NAMALWA (cell line): ENCODE results near the gene DEPDC1B.
"Not testable (repeated sequence)": the region's sequence is repeated elsewhere in the genome, so short reads cannot be mapped to it uniquely, and the experiment has no call there.

ENCODE experiments used
- DNase-seq: peaks from one replicate; pipeline ENCODE4 v3.0.0-alpha.2; 2015; ENCODE audit warnings: low spot score

The DEPDC1B gene

GRCh38 chr5:60699288-60699608 is 718 bp downstream of the DEPDC1B start:
- DNase-seq: no peak

GRCh38 chr5:60698336-60698735 is 1.6 kb downstream of the DEPDC1B start:
- DNase-seq: no peak

- DNase-seq: no peak
These were observed 9.6 kb downstream of the DEPDC1B start for GRCh38 chr5:60690326-60690725.

- no peak for DNase-seq
These were observed 11.0 kb downstream of the DEPDC1B start for GRCh38 chr5:60688980-60689379.

- peak; percentile 41 for DNase-seq
These were observed 11.8 kb downstream of the DEPDC1B start for GRCh38 chr5:60687927-60688720.

- no peak for DNase-seq
These were observed 13.8 kb downstream of the DEPDC1B start for GRCh38 chr5:60686157-60686556.

- DNase-seq: no peak
These were observed 14.3 kb downstream of the DEPDC1B start for GRCh38 chr5:60685700-60686099.

- no peak for DNase-seq
These were observed 14.9 kb downstream of the DEPDC1B start for GRCh38 chr5:60685028-60685427.

GRCh38 chr5:60682007-60682406 is 18.0 kb downstream of the DEPDC1B start:
- DNase-seq: not testable (repeated sequence)

GRCh38 chr5:60679816-60680215 is 20.1 kb downstream of the DEPDC1B start:
- DNase-seq: no peak

GRCh38 chr5:60677850-60678664 is 21.9 kb downstream of the DEPDC1B start:
- DNase-seq: peak; percentile 55

- DNase-seq: no peak
These were observed 24.7 kb downstream of the DEPDC1B start for GRCh38 chr5:60675286-60675685.

GRCh38 chr5:60674251-60675069 is 25.5 kb downstream of the DEPDC1B start:
- DNase-seq: no peak

- DNase-seq: no peak
These were observed 26.6 kb downstream of the DEPDC1B start for GRCh38 chr5:60673334-60673733.

GRCh38 chr5:60672693-60673264 is 27.2 kb downstream of the DEPDC1B start:
- DNase-seq: no peak

- DNase-seq: no peak
These were observed 27.9 kb downstream of the DEPDC1B start for GRCh38 chr5:60671899-60672692.

- no peak for DNase-seq
These were observed 29.2 kb downstream of the DEPDC1B start for GRCh38 chr5:60670749-60671148.

GRCh38 chr5:60668686-60669304 is 31.2 kb downstream of the DEPDC1B start:
- DNase-seq: peak; percentile 53

- no peak for DNase-seq
These were observed 47.9 kb downstream of the DEPDC1B start for GRCh38 chr5:60651872-60652620.

- DNase-seq: peak; percentile 65
These were observed 50.6 kb downstream of the DEPDC1B start for GRCh38 chr5:60649288-60649917.
